HEK293 (cell line): Measurements from ENCODE around the gene OR13J1.

ENCODE experiments used
- CTCF ChIA-PET: fragments of 350-600 bp; formaldehyde crosslinking; extraction: SDS; loops from one replicate; lab custom pipeline; 2021; ENCODE audit warnings: antibody characterized with exemption; lab: Yijun Ruan, JAX
- POLR2A ChIA-PET: fragments of 300-600 bp; formaldehyde crosslinking; extraction: SDS; loops from one replicate; lab custom pipeline; 2020; ENCODE audit warnings: antibody characterized with exemption, inconsistent platforms; lab: Yijun Ruan, JAX
- H3K27ac ChIP-seq: fragments of 200-500 bp; sonication (Bioruptor generic); 2 replicates; pipeline ENCODE4 v1.5.1; 2014; ENCODE audit warnings: low read depth, low read length, control low read depth, inconsistent platforms; ENCODE audit errors: extremely low read depth
- H3K36me3 ChIP-seq, 2 experiments: fragments of 200-500 bp in 1 of 2; sonication (Bioruptor generic) in 1 of 2; 1 replicate in 1 of 2; 2 replicates in 1 of 2; pipeline ENCODE4 v1.5.1; 2014 to 2017; ENCODE audit warnings: inconsistent platforms in 2 of 2, low read length in 2 of 2; ENCODE audit not compliant: control insufficient read depth in 2 of 2, insufficient read depth in 1 of 2
- H3K4me1 ChIP-seq: fragments of 200-500 bp; sonication (Bioruptor generic); 2 replicates; pipeline ENCODE4 v1.5.1; 2014; ENCODE audit warnings: mild to moderate bottlenecking, low read length, inconsistent platforms; ENCODE audit not compliant: control insufficient read depth, insufficient read depth
- H3K4me3 ChIP-seq: 2 replicates; pipeline ENCODE4 v1.5.1; 2011; ENCODE audit warnings: low read depth, mild to moderate bottlenecking, control low read depth, low read length, moderate library complexity
- H3K9me3 ChIP-seq: fragments of 200-500 bp; sonication (Bioruptor generic); 2 replicates; pipeline ENCODE4 v1.5.1; 2014; ENCODE audit warnings: low read depth, low read length, inconsistent platforms; ENCODE audit not compliant: control insufficient read depth, insufficient read depth
- ATF2 ChIP-seq: fragments of 450-650 bp; formaldehyde crosslinking; IDR thresholded peaks from 2 replicates; pipeline ENCODE4 v1.5.1; 2016; ENCODE audit warnings: missing biosample characterization, missing genetic modification characterization, low read depth
- BCL11A ChIP-seq: fragments of 450-650 bp; formaldehyde crosslinking; IDR thresholded peaks from 2 replicates; pipeline ENCODE4 v1.5.1; 2016; ENCODE audit warnings: low read depth, missing biosample characterization, missing genetic modification characterization
- REST ChIP-seq: fragments of 450-650 bp; formaldehyde crosslinking; IDR thresholded peaks from 2 replicates; pipeline ENCODE4 v1.5.1; 2016; ENCODE audit warnings: missing biosample characterization, missing genetic modification characterization
- ZNF140 ChIP-seq: fragments of 450-650 bp; formaldehyde crosslinking; IDR thresholded peaks from 2 replicates; pipeline ENCODE4 v1.5.1; 2016; ENCODE audit warnings: missing biosample characterization, missing genetic modification characterization
- ZNF157 ChIP-seq: fragments of 450-650 bp; formaldehyde crosslinking; IDR thresholded peaks from 2 replicates; pipeline ENCODE4 v1.5.1; 2016; ENCODE audit warnings: missing biosample characterization, missing genetic modification characterization
- ZNF26 ChIP-seq: fragments of 450-650 bp; formaldehyde crosslinking; IDR thresholded peaks from 2 replicates; pipeline ENCODE4 v1.5.1; 2016; ENCODE audit warnings: missing biosample characterization, missing genetic modification characterization
- ZNF292 ChIP-seq: fragments of 450-650 bp; formaldehyde crosslinking; IDR thresholded peaks from 2 replicates; pipeline ENCODE4 v1.5.1; 2016; ENCODE audit warnings: low read depth, missing biosample characterization, missing genetic modification characterization, borderline replicate concordance
- ZNF324 ChIP-seq: fragments of 450-650 bp; formaldehyde crosslinking; IDR thresholded peaks from 2 replicates; pipeline ENCODE4 v1.5.1; 2016; ENCODE audit warnings: missing biosample characterization, missing genetic modification characterization
- ZNF449 ChIP-seq: fragments of 450-650 bp; formaldehyde crosslinking; IDR thresholded peaks from 2 replicates; pipeline ENCODE4 v1.5.1; 2017; ENCODE audit warnings: missing biosample characterization, mild to moderate bottlenecking, missing genetic modification characterization, moderate library complexity
- ZNF488 ChIP-seq: fragments of 450-650 bp; formaldehyde crosslinking; IDR thresholded peaks from 2 replicates; pipeline ENCODE4 v1.5.1; 2016; ENCODE audit warnings: missing biosample characterization, missing genetic modification characterization
- ZNF529 ChIP-seq: fragments of 450-650 bp; formaldehyde crosslinking; IDR thresholded peaks from 2 replicates; pipeline ENCODE4 v1.5.1; 2017; ENCODE audit warnings: missing genetic modification characterization, missing biosample characterization; ENCODE audit not compliant: insufficient replicate concordance
- ZNF548 ChIP-seq: fragments of 450-650 bp; formaldehyde crosslinking; IDR thresholded peaks from 2 replicates; pipeline ENCODE4 v1.5.1; 2016; ENCODE audit warnings: missing biosample characterization, missing genetic modification characterization
- ZNF623 ChIP-seq: fragments of 450-650 bp; formaldehyde crosslinking; IDR thresholded peaks from 2 replicates; pipeline ENCODE4 v1.5.1; 2016; ENCODE audit warnings: missing biosample characterization, missing genetic modification characterization
- ZNF768 ChIP-seq: fragments of 450-650 bp; formaldehyde crosslinking; IDR thresholded peaks from 2 replicates; pipeline ENCODE4 v1.5.1; 2018; ENCODE audit warnings: missing biosample characterization, mild to moderate bottlenecking, missing genetic modification characterization
- ZNF792 ChIP-seq: fragments of 450-650 bp; formaldehyde crosslinking; IDR thresholded peaks from 2 replicates; pipeline ENCODE4 v1.5.1; 2016; ENCODE audit warnings: missing biosample characterization, missing genetic modification characterization
- ZNF830 ChIP-seq: fragments of 450-650 bp; IDR thresholded peaks from 2 replicates; pipeline ENCODE4 v1.5.0; 2018; ENCODE audit warnings: missing biosample characterization, missing genetic modification characterization, low read depth, mild to moderate bottlenecking, moderate library complexity
- ZSCAN16 ChIP-seq: fragments of 450-650 bp; formaldehyde crosslinking; IDR thresholded peaks from 2 replicates; pipeline ENCODE4 v1.5.1; 2016; ENCODE audit warnings: missing biosample characterization, missing genetic modification characterization
- ZXDB ChIP-seq: fragments of 450-650 bp; formaldehyde crosslinking; IDR thresholded peaks from 2 replicates; pipeline ENCODE4 v1.5.1; 2016; ENCODE audit warnings: missing biosample characterization, missing genetic modification characterization
- TF ChIP-seq, protein P1 (sequence below): fragments of 450-650 bp; formaldehyde crosslinking; IDR thresholded peaks from 2 replicates; pipeline ENCODE4 v1.5.1; 2016; ENCODE audit warnings: missing biosample characterization, missing genetic modification characterization
- TF ChIP-seq, protein P2 (sequence below): fragments of 450-650 bp; formaldehyde crosslinking; IDR thresholded peaks from 2 replicates; pipeline ENCODE4 v1.5.1; 2017; ENCODE audit warnings: missing biosample characterization, missing genetic modification characterization

OR13J1 gene

GRCh38 chr9:35841645-35841900, 28.6 kb downstream of the OR13J1 start:
- CTCF ChIA-PET, result interaction anchor here (0.6 to 1.6 kb wide), 3 partner anchors 19 to 105 kb away, joined by 3 to 5 read pairs (median 5); no protein-coding TSS in a partner anchor
- no peak overlapping the region for H3K4me3 ChIP-seq
- H3K4me1 ChIP-seq, result no peaks in the 10 kb centered on the region
- POLR2A ChIA-PET, result no interaction called here
- no peak overlapping the region for H3K27ac ChIP-seq
- H3K9me3 ChIP-seq, result no peaks in the 10 kb centered on the region
- TF ChIP-seq ZNF830 (no peak), REST (no peak), ZNF140 (tag by site-specific recombination) (no peak), ZNF449 (tag by site-specific recombination) (no peak), BCL11A (tag by site-specific recombination) (no peak), ZNF529 (tag by site-specific recombination) (no peak), ZNF768 (tag by site-specific recombination) (no peak), ZNF26 (tag by site-specific recombination) (no peak), ZNF292 (tag by site-specific recombination) (no peak), ZNF623 (tag by site-specific recombination) (no peak), ZNF324 (tag by site-specific recombination) (no peak), ZNF157 (tag by site-specific recombination) (no peak), ZNF548 (no peak)
- TF ChIP-seq, protein P1, sequence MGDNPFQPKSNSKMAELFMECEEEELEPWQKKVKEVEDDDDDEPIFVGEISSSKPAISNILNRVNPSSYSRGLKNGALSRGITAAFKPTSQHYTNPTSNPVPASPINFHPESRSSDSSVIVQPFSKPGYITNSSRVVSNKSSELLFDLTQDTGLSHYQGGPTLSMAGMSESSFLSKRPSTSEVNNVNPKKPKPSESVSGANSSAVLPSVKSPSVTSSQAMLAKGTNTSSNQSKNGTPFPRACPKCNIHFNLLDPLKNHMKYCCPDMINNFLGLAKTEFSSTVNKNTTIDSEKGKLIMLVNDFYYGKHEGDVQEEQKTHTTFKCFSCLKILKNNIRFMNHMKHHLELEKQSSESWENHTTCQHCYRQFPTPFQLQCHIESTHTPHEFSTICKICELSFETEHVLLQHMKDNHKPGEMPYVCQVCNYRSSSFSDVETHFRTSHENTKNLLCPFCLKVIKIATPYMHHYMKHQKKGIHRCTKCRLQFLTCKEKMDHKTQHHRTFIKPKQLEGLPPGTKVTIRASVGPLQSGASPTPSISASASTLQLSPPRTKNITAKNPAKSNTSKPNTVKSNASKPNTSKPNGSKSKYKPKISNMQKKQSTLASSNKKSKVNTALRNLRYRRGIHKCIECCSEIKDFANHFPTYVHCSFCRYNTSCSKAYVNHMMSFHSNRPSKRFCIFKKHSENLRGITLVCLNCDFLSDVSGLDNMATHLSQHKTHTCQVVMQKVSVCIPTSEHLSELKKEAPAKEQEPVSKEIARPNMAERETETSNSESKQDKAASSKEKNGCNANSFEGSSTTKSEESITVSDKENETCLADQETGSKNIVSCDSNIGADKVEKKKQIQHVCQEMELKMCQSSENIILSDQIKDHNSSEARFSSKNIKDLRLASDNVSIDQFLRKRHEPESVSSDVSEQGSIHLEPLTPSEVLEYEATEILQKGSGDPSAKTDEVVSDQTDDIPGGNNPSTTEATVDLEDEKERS (tag by site-specific recombination), result no peak
- H3K36me3 ChIP-seq, result peaks cover 0 to 13% of the 10 kb centered on the region in 2 experiments; a peak in 1 of 3 replicates

- H3K27ac ChIP-seq, result no peak overlapping the region
- H3K36me3 ChIP-seq, result peaks cover 0 to 11% of the 10 kb centered on the region in 2 experiments; a peak in 1 of 3 replicates
- CTCF ChIA-PET, result interaction anchor here (0.6 to 2.2 kb wide), 5 partner anchors 15 to 105 kb away, joined by 4 to 11 read pairs (median 5); no protein-coding TSS in a partner anchor
- H3K4me3 ChIP-seq, result no peak overlapping the region
- H3K4me1 ChIP-seq, result no peaks in the 10 kb centered on the region
- POLR2A ChIA-PET, result no interaction called here
- H3K9me3 ChIP-seq, result no peaks in the 10 kb centered on the region
- TF ChIP-seq ZNF792 (tag by site-specific recombination), result no peak
- TF ChIP-seq ATF2 (tag by site-specific recombination), result no peak
- no peak for TF ChIP-seq ZSCAN16
- TF ChIP-seq, protein P2, sequence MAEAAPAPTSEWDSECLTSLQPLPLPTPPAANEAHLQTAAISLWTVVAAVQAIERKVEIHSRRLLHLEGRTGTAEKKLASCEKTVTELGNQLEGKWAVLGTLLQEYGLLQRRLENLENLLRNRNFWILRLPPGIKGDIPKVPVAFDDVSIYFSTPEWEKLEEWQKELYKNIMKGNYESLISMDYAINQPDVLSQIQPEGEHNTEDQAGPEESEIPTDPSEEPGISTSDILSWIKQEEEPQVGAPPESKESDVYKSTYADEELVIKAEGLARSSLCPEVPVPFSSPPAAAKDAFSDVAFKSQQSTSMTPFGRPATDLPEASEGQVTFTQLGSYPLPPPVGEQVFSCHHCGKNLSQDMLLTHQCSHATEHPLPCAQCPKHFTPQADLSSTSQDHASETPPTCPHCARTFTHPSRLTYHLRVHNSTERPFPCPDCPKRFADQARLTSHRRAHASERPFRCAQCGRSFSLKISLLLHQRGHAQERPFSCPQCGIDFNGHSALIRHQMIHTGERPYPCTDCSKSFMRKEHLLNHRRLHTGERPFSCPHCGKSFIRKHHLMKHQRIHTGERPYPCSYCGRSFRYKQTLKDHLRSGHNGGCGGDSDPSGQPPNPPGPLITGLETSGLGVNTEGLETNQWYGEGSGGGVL, result no peak
- no peak for TF ChIP-seq ZXDB (tag by site-specific recombination)
- no peak for TF ChIP-seq ZNF488 (tag by site-specific recombination)
Measured at GRCh38 chr9:35840881-35841644, 29.1 kb downstream of the OR13J1 start.
